VCaP (cell line): ENCODE data around the gene KLHL21.
A peak's percentile ranks its signal among the peaks of the same experiment; 100 is the strongest.

Experiments used
- H3K27ac ChIP-seq: fragments of 450-650 bp; 2 replicates; pipeline ENCODE4 v1.5.1; 2017
- TF ChIP-seq, protein P1 (sequence below): fragments of 450-650 bp; conservative IDR thresholded peaks from 2 replicates; pipeline ENCODE4 v1.5.1; 2017; ENCODE audit warnings: mild to moderate bottlenecking, moderate library complexity

The KLHL21 gene

GRCh38 chr1:6613361-6614018 lies 10.8 kb upstream of the KLHL21 start, which contains the start of gene PHF13:
PHF13 (plus strand) TSS chr1:6613731; CDS start chr1:6614067, 336 bp downstream.
- peak within 1 kb of the TSS; percentile 89 for H3K27ac ChIP-seq
- TF ChIP-seq, protein P1, sequence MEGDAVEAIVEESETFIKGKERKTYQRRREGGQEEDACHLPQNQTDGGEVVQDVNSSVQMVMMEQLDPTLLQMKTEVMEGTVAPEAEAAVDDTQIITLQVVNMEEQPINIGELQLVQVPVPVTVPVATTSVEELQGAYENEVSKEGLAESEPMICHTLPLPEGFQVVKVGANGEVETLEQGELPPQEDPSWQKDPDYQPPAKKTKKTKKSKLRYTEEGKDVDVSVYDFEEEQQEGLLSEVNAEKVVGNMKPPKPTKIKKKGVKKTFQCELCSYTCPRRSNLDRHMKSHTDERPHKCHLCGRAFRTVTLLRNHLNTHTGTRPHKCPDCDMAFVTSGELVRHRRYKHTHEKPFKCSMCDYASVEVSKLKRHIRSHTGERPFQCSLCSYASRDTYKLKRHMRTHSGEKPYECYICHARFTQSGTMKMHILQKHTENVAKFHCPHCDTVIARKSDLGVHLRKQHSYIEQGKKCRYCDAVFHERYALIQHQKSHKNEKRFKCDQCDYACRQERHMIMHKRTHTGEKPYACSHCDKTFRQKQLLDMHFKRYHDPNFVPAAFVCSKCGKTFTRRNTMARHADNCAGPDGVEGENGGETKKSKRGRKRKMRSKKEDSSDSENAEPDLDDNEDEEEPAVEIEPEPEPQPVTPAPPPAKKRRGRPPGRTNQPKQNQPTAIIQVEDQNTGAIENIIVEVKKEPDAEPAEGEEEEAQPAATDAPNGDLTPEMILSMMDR = no peak

DNA sequence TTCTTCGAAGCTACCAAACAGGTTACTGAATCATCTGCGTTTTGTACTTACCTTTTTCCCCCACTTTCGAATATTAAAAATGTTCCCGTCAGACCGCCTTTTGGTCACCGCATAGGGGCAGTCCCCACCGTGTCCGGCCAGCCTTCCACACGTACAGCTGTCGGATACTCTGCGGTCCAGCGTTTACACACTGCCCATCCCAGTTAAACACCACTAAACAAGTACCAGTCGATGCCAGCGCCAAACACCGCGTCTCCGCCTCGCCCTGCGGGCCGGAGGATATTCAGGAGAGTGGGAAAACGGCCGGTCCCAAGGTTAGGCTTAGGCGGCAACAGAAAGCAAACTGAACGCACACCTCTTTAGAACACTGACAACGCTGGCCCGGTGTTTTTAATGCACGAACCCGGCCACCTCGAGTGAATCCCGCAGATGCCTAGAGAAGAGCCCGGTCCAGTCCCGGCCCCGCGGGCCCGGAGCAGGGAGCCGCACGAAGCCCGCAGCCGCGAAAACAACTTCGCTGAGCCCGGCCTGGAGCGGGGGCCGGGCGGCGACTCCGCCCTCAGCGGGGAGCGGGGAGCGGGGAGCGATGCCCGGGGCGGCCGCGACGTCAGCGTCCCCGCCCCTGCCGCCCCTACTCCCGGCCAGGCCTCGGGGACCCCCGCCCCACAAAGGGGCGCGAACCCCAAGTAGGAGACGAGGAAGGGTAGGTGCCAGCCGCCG lies 10.1 kb upstream of the KLHL21 start:
- peak overlapping the region; percentile 89 for H3K27ac ChIP-seq
- TF ChIP-seq, protein P1 = peak; percentile 8; the same call in 1 of the 2 replicates

GRCh38 chr1:6603915-6604558 lies 1.4 kb upstream of the KLHL21 start:
- TF ChIP-seq, protein P1 = no peak
- no peak overlapping the region for H3K27ac ChIP-seq

GRCh38 chr1:6603238-6603914 lies 707 bp upstream of the KLHL21 start:
- peak overlapping the region; percentile 86 for H3K27ac ChIP-seq
- TF ChIP-seq, protein P1 = no peak

DNA sequence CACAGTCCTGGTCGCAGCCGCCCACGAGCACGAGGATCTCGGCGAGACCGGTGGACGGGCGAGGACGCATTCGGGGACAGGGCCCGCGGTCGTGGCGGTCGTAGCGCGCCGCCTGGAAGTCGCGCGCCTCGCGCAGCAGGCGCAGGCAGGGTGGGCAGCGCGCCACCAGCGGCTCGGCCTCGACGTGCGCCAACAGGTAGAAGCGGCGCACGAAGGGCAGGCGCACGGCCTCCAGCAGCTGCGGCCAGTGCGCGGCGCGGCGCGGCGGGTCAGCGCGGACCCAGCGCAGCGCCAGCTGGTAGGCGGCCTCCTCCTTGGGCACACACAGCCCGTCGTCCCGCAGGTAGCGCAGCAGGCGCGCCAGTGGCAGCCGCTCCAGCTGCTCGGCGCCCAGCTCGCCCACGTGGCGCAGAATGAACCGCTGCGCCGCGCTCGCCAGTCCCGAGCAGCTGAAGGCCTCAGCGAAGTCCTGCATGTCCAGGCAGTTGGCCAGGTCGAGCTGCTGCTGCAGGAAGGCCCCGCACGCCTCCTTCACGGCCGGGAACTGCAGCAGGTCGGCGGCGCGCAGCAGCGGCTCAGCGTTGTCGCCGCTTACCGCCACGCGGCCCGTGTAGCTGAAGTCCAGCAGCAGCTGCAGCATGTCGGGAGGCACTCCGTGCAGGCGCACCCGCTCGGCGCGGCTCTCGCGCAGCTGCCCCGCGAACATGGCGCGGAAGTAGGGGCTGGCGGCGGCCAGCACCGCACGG lies 573 bp downstream of the KLHL21 start:
- peak overlapping the region; percentile 86 for H3K27ac ChIP-seq
- TF ChIP-seq, protein P1 = no peak; the same call in 1 of the 2 replicates

DNA sequence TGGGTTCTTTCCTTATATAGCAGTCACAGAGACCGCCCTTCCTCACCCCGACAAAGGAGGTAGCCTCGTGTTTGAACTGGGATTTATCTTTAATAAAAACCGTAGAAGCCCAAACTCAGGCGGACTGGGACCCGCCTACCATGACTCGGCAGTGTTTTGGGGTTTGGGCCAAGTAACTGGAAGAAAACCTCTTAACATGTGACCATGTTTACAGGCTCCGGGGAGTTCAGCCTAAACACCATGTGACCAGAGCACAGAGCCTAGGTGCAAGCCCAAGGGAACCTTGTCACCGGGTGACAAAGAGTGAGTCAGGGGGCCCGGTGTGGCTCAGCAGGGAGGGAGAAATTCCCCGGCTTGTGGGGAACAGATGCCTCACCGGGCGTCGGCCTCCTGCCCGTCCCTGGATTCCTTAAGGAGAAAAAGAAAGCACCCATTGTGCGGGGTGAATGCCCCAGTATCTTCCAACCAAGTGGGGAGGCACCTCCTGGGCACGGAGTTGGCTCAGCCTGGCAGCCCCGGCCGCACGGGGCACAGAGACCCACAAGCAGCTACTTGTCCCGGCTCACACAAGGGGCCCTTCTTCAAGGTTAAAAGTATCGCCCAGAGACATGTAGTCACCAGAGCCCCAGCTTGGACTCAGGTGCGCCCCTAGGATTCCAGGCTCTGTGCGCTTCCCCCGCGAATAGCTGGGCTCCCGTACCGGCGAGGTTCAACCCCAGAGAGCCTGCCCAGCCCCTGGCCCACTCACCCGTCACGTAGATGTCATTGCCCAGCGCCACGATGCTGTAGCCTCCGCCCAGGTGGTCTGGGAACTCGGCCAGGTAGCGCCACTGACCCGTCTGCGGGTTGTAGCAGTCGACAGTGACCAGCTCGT lies 1.4 kb downstream of the KLHL21 start:
- TF ChIP-seq, protein P1 = no peak
- peak overlapping the region; percentile 86 for H3K27ac ChIP-seq
